Measurements from ENCODE around the gene CCDC9B.

CCDC9B gene

DNA sequence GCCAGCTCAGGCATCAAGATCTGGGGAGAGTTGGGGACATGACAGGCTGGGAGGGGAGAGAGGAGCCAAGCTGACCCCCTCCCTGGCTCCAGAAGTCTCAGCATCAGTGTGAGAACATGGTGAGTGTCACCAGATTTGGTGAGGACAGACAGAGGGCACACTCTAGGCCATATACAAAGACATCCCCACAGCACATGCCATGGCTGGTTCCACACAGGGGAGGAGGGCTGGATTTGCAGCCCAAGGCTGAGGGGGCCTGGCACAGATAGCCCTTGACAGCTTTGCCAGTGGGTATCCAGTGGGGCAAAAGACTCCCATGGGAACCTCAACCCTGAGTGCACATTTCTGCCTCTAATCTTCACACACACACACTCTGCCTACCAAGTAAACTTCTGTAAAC, 47.7 kb downstream of the CCDC9B start:
- DNase-seq (ENCODE audit: low read depth in 2 of 2) = no peak

DNA sequence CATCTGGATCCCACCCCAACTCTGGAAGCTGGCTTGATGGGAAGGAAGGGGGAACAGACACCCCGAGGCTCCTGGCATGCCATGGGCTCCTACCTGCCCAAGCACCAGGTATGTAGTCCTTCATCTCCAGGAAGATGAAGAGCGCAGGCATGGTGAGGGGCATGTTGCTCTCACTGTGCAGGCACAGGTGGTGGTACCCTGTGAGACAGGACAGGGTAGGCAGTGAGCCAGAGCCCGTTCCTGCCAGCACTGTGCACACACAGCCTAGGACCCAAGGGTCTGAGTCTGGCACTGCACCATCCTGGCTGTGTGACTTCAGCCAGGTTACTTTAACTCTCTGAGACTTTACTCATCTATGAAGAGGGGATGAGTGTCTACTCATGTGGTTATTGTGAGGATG, 48.5 kb downstream of the CCDC9B start:
- DNase-seq (ENCODE audit: low read depth in 2 of 2) = no peak

DNA sequence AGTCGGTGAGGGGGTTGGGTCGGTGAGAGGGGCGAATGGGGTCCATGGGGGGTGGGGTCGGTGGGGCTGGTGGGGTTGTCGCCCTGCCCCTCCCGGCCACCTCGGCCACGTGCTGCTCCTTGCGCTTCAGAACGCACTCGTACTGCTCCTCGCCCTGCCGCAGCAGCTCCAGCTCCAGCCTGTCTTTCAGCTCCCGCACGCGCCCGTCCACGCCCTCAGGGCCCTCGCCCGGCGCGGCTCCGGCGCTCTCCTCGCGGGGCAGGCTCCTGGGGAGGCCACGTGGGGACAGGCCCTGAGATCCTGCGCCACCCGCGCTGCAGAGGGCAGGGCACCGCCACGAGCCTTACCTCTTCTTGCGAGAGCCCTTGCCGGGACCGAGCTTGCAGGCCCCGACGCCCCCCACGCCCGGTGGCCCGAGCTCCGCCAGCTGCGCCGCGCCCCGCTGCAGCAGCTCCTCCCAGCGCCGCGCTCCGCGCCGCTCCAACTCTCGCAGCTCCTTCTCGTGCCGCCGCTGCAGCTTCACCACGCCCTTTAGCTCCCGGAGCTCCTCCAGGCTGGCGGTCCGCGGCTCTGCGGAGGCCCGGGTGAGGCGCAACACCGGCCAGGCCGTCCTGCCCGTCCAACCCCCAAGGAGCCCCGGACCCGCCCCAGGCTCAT, 49.7 kb downstream of the CCDC9B start:
- no peak for DNase-seq (ENCODE audit: low read depth in 2 of 2)

DNA sequence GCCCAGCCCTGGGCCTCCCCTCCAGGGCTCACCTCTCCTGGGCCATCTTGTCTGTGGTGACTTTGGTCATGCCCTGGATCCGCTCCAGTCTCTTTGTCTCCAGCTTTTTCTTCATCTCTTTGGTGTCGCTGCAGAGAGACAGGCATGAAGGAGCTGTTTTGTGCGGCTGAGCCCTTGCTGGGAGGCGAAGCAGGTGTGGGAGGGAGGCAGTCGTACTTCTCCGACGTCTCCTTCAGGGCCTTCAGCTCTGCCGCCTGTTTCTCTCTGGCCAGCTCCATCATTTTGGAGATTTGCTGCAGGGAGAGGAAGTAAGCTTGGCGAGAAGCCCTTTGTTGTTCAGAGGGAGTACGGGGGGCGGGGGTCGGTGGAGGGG, 50.2 kb downstream of the CCDC9B start:
- no peak for DNase-seq (ENCODE audit: low read depth in 2 of 2)

DNA sequence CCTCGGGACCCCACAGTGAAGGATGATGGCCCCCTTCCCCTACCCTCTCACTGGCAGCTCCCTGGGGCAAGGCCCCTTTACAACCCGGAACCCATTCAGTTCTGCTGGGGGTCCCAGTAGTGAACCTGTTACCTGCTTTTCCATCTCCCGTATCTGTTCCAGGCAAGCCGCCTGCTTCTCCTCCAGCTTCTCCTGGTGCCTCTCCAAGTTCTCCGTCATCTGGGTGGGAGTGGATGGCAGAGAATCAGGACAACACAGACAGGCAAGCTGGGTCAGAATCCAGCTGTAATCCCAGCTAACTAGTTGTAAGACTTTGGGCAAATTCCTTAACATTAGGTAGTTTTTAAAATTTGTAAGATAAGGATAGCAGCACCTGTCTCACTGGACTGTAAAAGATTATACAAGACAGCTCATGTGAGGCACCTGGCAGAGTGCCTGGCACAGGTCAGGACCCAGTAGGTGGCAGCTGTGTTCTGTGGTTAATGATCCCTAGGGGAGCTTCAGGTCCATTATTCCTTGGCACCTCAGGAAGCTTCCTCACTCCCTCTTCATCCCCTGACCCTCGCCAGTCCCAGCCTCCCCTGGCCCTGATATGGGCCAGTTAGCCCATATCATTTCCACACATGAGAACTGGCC, 51.5 kb downstream of the CCDC9B start:
- DNase-seq (ENCODE audit: low read depth in 2 of 2) = no peak

DNA sequence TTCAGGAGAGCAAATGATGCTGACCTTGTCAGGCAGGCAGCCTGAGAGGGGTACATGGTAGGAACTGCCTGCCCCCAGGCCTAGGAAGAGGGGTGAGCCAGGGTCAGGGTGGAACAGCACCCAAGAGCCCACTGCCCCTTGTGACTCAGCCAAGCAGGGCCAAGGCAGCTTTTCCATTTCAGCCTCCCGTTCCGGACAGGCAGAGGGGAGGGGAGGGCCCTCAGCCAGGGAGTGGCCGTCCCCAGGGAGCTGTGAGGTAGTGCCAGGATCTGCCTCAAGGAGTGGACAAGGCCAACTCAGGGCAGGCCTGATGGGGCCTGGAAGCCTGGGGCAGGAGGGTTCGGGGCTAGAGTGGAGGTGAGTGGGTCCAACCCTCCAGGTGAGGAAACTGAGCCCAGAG, 52.8 kb downstream of the CCDC9B start:
- no peak for DNase-seq (ENCODE audit: low read depth in 2 of 2)

DNA sequence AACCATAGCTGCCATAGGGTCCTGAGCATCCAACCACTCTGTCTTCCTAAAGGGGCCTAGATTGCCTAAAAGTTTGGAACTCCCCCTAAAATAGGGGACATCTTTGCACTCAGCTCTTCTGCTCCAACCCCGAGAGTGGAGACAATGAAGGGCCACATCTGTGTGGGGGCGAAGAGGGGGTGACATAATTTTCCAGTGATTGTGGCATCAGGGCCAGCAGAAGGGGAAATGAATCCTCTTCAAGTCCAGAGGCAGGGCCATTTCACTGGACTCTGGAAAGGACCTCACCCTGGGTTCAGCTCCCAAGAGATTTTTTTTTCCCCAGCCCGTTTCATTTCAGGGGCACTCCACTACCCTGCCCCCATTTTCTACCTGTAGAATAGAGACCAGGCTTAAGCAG, 53.2 kb downstream of the CCDC9B start:
- DNase-seq (ENCODE audit: low read depth in 2 of 2) = no peak

DNA sequence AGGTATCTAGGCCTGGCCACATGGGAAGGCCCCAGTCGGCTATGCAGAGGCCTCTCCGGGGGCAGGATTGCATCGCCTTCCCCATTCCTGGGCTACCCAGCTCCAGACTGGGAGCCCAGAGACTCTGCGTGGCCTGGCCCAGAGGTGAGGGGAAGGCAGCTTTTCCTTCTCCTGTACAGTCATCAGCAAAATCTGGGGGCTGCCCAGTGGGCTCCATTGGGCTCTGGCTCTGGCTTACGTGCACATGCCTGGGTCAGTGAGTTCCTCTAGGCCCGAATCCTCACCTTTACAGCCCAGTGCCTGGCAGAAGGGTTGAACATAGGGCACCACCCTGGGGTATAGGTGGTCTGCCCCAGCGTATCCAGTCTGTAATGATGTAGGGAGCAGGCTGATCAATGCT, 53.9 kb downstream of the CCDC9B start:
- DNase-seq (ENCODE audit: low read depth in 2 of 2) = no peak

DNA sequence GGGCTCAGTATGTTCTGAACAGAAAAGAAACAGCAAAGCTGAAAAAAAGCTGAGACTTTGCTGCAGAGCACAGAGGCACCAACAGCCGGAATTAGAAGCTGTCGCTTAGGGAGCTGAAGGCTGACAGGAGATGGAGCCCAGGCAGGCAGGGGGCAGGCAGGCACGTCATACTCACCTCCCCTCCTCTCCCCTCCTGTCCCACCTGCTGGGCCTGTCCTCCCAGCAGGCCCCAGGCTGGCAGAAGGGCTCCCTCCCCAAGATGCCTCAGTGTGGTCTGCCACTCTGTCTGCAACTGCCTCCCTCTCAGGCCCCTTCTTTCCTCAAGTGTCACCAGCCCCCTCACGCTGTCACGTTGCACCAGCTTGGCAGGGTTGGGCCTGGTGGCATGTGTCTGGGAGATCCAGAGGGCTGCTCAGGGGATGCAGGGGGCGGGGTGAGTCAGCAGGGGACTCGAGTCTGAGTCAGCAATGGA, 54.6 kb downstream of the CCDC9B start:
- no peak for DNase-seq (ENCODE audit: low read depth in 2 of 2)

DNA sequence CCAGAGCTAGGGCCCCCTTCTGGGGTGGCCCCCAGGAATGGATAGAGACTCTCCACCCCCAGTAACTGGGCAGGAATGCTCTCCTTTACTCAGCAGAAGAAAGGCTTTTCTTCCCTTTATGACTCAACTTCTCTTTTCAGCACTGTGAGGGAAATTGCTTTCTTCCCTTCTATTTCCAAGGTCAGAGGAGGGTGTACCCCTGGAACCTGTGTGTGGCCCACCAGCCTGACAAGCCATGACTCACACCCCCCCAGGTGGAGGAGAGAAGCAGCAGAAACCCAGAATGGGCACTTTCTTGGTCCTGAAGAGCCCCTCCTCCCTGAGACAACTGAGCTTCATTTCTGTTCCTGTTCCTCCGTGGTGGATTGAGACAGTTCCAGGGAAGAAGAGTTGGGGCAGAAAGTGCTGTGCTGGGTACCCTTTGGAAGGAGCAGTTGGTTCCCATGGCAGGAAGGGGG, 55.2 kb downstream of the CCDC9B start:
- DNase-seq (ENCODE audit: low read depth in 2 of 2) = no peak

DNA sequence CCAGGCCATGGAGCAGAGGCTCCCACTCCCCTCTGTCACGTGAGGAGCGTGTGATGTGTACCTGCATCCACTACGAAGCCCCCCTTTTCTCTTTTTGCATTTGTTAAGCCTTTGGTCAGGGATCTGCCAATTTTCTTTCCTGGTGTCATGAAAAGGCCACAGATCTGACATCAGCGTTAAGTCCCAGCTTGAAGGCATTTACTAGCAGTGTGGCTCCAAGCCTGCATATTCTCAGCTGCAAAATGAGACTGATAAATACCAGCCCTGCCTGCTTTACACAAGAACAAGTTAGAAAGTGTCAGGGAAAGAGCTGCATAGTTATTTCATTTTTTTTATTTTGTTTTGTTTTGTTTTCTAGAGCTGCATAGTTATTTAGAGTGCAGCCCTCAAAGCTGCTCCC, 55.6 kb downstream of the CCDC9B start:
- DNase-seq (ENCODE audit: low read depth in 2 of 2) = no peak

DNA sequence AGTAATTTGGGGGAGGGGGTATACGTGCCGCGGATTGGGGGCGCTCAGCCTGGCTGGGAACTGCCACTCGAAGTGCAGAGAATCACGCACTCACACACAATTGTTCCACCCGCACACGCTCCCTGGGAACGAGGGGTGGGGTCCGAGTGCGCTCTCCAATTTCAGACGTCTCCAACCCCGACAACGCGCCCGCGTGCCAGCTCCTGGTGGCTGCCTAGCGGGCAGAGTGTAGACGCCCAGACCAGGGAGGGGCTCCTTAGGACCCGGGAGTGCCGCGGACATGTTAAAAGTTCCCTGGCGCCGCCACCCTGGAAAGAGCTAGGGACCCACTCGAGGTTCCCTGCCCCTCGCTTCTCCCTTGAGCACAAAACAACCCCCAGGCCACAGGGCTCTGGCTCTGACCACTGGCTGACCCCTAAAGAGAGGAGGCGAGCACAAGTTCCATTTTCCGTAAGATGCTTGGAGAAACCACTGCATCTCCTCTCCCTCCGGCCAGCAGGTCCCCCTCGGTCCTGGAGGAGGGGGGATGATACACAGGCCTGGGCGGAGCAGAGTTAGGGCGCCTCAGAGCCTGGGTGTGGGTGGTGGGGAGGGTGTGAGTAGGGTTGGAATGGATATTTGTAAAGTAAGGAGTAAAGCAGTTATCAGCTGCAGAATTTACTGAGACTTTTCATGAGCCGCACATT, 57.0 kb downstream of the CCDC9B start:
- DNase-seq (ENCODE audit: low read depth in 2 of 2) = no peak

DNA sequence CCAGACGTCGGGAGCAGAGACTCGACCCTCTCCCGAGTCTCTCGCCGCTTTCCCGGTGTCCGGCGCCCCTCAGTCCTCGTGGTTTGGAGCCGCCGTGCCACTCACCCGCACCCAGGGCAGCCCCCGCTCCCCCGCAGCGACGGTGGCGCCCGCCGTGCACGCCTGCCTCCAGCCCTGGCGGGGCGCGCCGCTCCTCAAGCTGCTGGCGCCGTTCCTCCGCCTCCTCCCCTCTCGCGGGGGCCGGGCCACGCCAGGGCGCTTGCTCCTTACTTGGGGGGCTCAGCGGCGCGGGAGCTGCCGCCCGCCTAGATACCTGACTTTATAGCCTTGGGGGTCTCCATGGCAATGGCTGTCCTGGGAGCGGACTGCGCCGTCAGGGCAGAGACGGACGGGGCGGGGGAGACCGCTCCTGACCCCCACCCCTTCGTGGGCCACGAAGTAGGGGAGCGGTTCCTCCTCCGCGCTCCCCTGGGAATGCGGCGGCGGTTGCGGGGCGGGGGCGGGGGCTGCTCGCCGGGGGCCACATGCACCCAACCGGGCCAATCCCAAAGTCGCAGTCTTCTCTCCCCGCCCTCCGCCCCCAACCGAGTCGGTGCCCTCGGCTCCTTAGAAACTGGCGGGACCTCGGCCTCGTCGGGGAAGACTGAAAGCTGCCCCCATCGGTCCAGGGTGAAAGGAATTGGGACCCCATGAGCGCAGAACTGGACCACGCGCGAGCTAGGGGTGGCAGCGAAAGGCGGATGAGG, 57.7 kb downstream of the CCDC9B start, which contains the start of gene ANKRD63:
ANKRD63 (minus strand) TSS at position 196 of the 746 bp plus-strand sequence. CDS start 478 bp downstream, outside the sequence.
- no peak for DNase-seq (ENCODE audit: low read depth in 2 of 2)

DNA sequence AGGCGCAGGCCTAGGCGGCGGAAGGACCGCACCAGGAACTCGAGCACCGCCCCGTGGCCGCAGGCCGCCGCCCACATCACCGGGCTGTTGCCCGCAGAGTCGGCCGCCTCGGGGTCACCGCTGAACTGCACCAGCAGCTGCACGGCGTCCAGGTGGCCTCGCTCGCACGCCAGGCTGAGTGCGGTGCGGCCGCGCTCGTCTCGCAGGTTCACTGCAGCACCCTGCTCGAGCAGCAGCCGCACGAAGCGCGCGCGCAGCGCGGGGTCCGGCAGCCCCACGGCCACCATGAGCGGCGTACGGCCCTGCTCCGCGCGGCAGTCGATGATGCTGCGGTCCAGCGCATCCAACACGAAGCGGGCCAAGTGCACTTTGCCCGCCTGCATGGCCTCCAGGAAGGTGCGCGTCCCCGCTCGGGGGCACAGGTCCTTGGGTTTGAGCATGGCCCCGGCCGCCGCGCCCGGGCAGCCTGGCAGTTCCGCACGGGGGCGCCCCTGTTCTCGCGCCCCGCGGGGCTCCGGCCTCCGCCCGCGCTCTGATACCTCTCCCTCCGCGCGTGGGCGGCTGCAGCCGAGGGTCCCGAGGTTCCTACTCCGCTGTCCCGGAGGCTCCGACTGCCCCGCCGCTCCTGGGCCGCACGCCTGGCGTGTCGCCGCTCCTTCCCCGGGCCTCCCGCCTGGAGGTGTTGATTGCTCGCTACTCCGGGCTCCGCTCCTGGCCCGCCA, 58.4 kb downstream of the CCDC9B start:
- no peak for DNase-seq (ENCODE audit: low read depth in 2 of 2)

DNA sequence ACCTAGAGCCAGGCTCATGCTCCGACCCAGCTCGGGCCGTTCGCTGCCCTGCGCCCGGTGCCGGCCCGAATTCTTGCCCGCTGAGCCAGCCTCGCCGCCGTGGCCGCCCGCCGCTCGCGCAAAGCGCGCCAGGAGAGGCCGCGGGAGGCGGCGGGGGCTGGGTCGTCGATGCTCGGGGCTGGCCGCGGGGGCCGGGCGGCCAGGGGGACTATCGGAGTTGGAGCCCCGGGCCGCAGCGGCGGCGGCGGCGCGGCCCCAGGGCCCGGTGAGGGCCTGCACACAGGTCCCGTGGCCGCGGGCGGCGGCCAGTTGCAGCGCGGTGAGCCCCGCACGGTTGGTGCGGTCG, 59.0 kb downstream of the CCDC9B start:
- DNase-seq (ENCODE audit: low read depth in 2 of 2) = no peak
